ENCODE data around the gene ASIC2.

ASIC2 gene

GRCh38 chr17:33288954-33289353 is 4.1 kb downstream of the ASIC2 start:
- DNase-seq (ENCODE audit: low spot score), result no peak

DNA sequence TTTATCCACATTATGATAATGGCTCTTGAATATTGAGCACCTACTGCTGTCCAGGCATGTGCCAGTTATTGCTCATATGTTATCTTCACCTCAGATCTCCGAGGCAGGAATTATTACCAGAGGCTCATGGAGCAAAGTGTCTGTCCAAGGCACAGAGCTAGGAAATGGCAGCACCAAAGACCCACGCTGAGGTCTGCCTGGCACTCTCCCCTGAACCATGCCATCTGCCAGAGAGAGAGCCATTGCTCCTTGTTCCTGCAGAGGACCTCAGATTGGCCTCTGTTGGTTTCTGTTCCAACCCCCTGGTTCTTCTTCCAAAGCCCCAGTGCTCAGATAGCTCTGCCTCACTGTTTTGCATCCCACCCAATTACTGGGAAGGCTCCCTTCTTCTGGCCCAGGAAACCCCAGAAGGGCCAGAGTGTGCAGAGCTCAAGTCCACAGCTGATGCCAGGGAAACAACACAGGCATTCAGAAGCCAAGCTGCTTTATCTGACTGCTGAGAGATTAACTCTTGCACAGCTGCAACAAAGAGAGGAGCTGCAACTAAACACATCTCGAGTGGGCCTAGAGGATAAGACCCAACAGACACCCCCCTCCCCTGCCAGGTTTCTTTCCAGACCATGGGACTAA is 5.9 kb downstream of the ASIC2 start:
- DNase-seq (ENCODE audit: low spot score), result no peak

DNA sequence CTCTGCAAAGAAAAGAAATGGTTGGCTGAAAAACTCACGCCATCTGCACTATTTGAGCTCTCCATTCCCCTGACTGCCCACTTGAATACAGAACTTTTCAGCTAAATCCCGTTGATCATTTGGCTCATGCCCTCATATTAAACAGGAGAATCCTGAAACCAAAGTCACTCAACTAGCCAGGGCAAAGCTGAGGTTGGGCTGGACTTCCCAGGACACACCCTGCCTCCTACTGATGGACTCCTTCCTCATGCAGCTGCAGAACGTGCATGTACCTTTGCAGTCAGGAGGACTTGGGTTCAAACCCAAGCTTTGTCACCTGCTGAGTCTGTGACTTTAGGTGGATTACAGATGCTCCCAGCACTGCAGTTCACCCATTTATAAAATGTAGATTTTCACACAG is 7.7 kb downstream of the ASIC2 start:
- DNase-seq (ENCODE audit: low spot score), result no peak

DNA sequence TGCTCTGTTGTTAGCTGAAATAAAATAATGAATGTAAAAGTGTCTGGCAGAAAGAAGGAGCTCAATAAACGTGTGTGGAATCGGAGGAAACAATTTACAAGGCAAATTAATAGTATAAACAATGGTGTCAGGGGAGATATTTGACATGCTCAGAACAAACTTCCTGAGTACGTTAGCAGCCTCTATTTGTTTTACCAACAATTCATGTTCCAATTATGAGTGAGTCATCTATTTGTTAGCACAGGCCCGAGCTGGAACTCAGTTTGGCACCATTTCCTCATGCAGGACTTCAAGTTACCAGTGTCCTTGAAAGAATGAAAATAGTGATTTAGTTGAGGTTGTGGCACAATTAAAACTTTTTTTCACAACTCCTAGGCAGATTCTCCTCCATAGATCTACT is 9.1 kb downstream of the ASIC2 start:
- DNase-seq (ENCODE audit: low spot score), result peak; percentile 71

DNA sequence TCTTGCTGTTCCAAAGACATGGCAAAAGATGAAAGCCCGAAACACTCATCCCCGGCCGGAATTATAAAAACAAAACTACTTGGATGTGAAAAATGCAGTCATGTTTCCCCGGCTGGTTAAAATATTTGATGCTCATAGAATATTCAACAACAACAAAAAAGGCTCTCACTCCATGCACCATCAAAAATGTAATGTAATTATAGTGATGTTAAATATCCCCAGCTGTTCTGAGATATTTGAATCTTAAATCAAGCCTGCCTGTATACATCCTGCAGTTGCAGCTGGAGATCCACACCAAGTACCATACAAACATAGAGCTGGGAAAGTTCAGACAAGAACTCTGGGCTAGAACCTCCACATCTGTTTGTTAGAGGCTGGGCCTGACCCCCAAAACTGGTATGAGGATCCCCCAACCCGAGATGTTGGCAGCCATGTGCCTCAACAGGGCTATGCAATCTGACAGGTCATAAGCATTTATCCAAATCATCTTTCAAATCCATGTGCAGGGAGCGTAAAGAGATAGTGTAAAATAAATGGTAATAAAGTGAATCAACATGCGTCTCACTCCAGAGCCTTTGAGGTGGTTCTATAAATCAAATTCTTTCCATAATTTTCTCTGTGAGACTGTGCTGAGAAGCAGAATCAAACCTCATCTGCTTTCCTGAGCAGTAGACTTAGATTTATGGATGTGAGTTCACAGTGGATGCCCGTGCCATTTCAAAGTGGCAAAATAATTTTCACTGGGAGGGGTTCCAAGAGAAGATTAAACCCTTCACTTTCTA is 12.7 kb downstream of the ASIC2 start:
- DNase-seq (ENCODE audit: low spot score), result no peak

DNA sequence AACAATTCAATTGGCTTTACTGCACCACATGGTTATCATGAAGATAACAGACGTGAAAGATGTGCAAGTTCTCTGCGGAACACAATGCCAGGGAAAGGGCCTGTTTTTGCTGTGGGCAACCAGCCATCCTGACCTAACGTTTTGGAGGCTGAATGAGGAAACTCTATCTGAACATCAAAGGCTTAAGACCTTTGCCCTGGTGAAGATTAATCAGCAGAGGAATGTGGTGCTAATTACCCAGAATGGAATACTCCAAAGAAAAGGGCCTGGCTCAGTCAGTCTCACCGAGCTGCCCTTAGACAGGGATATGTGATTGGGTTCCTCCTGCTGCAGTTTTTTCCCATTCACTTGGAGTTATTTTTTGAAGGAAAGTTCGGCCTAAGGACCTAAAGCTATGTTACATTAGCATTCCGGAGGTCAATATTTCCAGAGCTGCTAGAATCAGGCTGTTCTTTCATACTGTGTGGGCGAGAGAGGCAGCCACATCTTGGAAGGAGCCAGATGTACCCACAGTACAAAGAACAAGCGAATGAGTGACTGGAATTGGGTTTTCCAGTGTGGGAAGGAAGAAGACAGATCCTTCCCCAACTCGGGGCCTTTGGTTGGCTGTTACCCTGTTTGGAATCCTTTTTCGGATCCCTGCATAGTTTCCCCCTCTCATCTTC is 15.5 kb downstream of the ASIC2 start:
- DNase-seq (ENCODE audit: low spot score), result peak; percentile 44

- DNase-seq (ENCODE audit: low spot score), result no peak
Measured at GRCh38 chr17:33273743-33274410, 19.2 kb downstream of the ASIC2 start.

DNA sequence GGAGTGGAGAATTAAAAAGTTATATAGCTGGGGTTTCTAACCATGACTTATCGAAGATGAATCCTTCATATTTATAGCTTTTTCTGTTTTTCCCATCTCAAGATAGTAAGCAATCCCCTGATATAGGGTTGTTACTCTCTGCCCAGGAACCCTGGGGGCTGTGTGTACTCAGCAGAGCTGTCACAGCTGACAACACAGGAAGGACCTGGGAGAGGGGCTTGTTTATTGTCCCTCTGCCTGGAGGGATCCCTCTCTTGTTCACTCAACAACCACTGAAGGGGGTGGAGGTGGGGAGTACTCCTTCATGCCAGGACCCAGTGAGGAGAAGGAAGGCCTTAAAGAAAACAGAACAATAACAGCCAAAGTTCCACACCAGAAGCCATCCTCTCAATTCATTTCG is 19.8 kb downstream of the ASIC2 start:
- no peak for DNase-seq (ENCODE audit: low spot score)

DNA sequence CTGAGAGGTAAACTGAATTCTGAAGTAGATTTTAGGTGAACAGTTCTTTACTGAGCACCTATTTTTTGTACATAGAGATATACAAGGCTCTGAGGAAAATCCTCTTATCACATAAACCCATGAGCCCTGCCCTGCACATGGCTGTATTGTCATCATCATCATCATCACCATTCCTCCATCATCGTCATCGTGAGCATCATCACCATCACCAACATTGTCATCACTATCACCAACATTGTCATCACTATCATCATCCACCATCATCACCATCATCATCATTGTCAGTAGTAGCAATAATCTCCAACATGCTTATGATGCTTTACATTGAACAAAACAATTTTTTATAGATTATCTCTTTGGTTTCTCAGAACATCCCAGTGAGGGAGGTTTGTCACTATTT is 20.7 kb downstream of the ASIC2 start:
- DNase-seq (ENCODE audit: low spot score), result no peak

DNA sequence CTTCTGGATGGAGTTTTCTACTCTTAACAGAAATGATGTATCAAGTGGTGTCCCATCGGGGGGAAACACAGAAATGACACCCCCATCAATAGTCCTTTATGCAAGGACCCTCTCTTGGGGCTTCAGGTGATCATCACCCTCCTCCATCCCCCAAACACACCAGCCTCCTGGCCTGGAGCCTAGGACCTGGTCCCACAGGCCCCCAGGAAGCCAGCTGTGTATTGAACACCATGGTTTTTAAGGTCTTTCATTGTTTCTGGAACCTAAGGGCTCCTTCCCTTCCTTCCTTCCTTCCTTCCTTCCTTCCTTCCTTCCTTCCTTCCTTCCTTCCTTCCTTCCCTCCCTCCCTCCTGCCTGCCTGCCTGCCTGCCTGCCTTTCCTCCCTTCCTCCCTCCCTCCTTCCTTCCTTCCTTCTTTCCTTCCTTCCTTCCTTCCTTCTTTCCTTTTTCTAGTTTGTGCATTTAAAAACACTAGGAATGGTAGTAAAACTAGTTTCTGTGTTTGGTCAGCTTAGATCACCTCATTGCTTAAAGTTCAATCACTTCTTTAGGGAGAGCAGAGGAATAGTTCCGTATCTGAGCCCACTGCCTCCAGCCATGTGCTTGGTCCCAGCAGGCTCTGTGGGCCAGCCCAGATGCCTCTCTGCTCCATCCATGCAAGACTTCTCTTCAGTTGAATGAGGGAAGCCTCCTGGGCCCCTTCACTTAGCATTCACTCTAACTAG is 23.6 kb downstream of the ASIC2 start:
- DNase-seq (ENCODE audit: low spot score), result no peak

- DNase-seq (ENCODE audit: low spot score), result no peak
Measured at GRCh38 chr17:33267851-33268548, 25.1 kb downstream of the ASIC2 start.

GRCh38 chr17:33267271-33267790 is 25.8 kb downstream of the ASIC2 start:
- peak; percentile 98 for DNase-seq (ENCODE audit: low spot score)

DNA sequence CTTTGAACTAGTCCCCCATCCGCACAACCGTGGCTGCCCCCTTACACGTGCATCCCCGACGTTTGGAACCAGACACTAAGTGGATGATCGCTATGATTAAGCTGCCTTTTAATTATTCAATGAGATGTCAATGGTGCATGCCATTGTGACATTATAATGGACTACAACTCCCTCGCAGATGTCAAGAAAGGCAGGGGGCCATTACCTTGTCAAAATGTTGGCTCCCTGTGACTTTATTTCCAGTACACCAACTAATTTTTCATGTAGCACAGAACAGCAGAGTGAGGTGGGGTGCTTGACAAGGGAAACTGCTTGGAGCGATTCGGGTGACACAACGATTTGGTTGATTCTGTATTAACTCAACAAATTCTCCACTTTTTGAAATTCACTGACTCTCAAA is 26.5 kb downstream of the ASIC2 start:
- DNase-seq (ENCODE audit: low spot score), result no peak

DNA sequence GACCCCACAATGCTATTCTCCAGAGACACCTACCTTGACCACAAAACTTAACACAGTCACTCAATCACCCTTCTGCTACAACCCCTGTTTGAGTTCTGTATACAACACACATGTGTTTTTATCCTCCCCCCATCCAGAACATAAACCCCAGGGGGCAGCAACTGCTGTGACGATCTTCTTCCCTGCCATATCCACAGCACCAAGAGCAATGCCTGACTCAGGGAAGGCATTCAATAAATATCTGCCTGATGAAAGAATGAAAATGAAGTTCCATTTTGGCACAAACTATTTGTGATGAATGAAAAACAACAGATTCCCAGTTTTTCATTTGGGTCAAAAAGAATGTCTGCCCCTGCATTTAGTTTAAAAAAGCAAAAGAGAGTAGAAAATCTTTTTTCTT is 27.0 kb downstream of the ASIC2 start:
- DNase-seq (ENCODE audit: low spot score), result no peak

DNA sequence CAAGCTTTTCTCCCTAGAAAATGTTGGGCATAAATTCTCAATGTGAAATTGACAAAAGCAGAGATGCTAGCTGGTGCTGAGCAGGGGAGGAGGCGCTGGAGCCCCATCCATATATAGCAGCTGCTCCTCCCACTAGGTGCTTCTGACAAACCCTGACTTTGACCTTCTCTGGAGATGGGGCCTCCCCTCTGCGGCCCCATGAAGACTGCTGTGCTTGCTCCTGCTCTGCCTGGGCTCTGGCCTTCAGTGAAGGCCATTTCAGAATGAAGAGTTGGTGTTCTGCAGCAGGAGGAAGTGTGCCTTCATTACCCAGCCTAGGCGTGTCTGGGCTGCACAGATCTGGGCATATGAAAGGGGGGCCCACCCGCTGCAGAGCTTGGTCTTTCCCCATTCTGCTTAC is 29.7 kb downstream of the ASIC2 start:
- no peak for DNase-seq (ENCODE audit: low spot score)

- no peak for DNase-seq (ENCODE audit: low spot score)
Measured at GRCh38 chr17:33262266-33263123, 30.6 kb downstream of the ASIC2 start.

- DNase-seq (ENCODE audit: low spot score), result peak; percentile 8
Measured at GRCh38 chr17:33261820-33262219, 31.3 kb downstream of the ASIC2 start.

DNA sequence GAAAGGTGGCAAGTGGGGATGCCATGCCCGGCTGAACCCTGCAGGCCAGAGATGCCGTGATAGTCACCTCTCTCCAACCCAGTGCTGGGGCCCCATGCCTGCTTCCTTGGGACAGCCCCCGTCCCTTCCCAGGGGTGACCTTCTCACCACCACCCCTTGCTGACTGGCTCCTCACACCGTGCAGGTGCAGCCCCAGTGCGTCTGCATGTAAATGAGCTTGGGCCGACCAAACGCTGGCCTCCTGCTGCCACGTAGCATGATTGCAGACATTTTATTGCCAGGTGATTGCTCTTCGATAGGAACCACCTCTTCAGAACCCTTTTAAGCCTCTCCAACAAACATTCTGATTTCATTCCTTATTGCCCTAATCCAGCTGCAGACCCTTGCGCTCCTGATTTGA is 32.5 kb downstream of the ASIC2 start:
- DNase-seq (ENCODE audit: low spot score), result no peak

DNA sequence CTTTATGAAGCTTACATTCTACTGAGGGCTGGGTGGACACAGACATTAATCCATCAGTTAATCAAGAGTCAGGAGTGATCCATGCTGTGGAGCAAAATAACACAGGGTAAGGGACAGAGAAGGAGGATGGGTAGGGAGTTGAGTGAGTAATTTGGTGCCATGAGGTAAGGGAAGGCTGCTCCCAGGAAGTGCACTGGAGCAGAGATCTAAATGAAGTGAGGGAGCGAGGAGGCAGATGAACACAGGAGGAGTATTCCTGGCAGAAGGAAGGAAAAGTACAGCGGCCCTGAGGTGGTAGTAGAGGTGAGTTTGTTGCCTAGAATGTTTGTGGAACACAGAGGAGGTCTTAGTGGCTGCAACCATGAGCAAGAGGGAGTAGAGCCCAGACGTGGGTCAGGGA is 34.8 kb downstream of the ASIC2 start:
- peak; percentile 65 for DNase-seq (ENCODE audit: low spot score)

DNA sequence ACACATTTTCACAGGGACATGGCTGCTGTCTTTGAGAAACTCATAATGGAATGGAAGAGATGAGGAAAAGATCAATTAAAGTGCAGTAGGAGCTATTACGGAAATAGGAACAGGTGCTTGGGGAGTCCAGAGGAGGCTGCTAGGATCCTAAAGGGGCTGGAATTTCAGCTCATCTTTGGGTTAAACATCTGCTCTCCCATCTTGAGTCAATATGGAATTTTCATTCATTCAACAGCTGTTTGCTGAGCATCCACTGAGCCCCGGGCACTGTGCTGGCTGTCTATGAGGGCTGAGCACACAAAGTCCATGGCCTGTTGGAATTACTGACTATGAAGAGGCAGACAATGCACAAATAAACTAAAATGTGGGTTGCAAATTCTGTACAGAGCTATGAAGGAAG is 47.9 kb downstream of the ASIC2 start:
- no peak for DNase-seq (ENCODE audit: low spot score)

Measured in kidney tubule cell (primary cell).